Fibroblast of lung (primary cell): ENCODE measurements around the gene CFAP61. TPM values are rescaled to one million over a fixed set of nuclear protein-coding genes. Genes with fewer than 3 reads are reported as not detected.

Source experiments
- DNase-seq, 2 donors: peaks; one replicate each; pipeline versions ENCODE4 v3.0.0 to v3.0.0-alpha.2; 2010; ENCODE audit warnings: low read depth in 2 of 2
- H2AFZ ChIP-seq: 2 replicates; pipeline ENCODE4 v1.5.1; 2012; ENCODE audit warnings: low read length, control low read depth, inconsistent platforms
- H3K27ac ChIP-seq: 2 replicates; pipeline ENCODE4 v1.5.1; 2011; ENCODE audit warnings: low read length, control low read depth; ENCODE audit not compliant: insufficient read depth
- H3K27me3 ChIP-seq: 2 replicates; pipeline ENCODE4 v1.5.1; 2011; ENCODE audit warnings: mild to moderate bottlenecking, low read length; ENCODE audit not compliant: control insufficient read depth, insufficient read depth
- H3K36me3 ChIP-seq: 2 replicates; pipeline ENCODE4 v1.5.1; 2011; ENCODE audit warnings: low read length; ENCODE audit not compliant: control insufficient read depth, insufficient read depth
- H3K4me1 ChIP-seq: 2 replicates; pipeline ENCODE4 v1.5.1; 2011; ENCODE audit warnings: low read length; ENCODE audit not compliant: control insufficient read depth, insufficient read depth; ENCODE audit errors: extremely low read depth
- H3K4me2 ChIP-seq: 2 replicates; pipeline ENCODE4 v1.5.1; 2011; ENCODE audit warnings: low read length, control low read depth; ENCODE audit not compliant: insufficient read depth; ENCODE audit errors: extremely low read depth
- H3K4me3 ChIP-seq, 4 experiments: fragments of 200-600 bp in 1 of 4; sonication (generic) in 1 of 4; replicated peaks in 1 of 4; 2 replicates each; pipeline ENCODE4 v1.5.1; 2011 to 2016; ENCODE audit warnings: low read length in 4 of 4, low read depth in 3 of 4, mild to moderate bottlenecking in 3 of 4, control low read depth in 2 of 4, inconsistent platforms in 1 of 4, mixed read lengths in 1 of 4; ENCODE audit not compliant: insufficient read depth in 1 of 4; ENCODE audit errors: control extremely low read depth in 1 of 4
- H3K79me2 ChIP-seq: 2 replicates; pipeline ENCODE4 v1.5.1; 2012; ENCODE audit warnings: mild to moderate bottlenecking, low read length, inconsistent platforms; ENCODE audit not compliant: control insufficient read depth, insufficient read depth
- H3K9ac ChIP-seq: 2 replicates; pipeline ENCODE4 v1.5.1; 2011; ENCODE audit warnings: mild to moderate bottlenecking, low read length, control low read depth; ENCODE audit not compliant: insufficient read depth
- H3K9me3 ChIP-seq: 2 replicates; pipeline ENCODE4 v1.5.1; 2012; ENCODE audit warnings: low read depth, low read length; ENCODE audit not compliant: control insufficient read depth, insufficient read depth
- H4K20me1 ChIP-seq: 2 replicates; pipeline ENCODE4 v1.5.1; 2011; ENCODE audit warnings: low read length; ENCODE audit not compliant: control insufficient read depth, insufficient read depth; ENCODE audit errors: extremely low read depth
- CTCF ChIP-seq, 2 donors: IDR thresholded peaks in 1 of 2; conservative IDR thresholded peaks in 1 of 2; 1 replicate in 1 of 2; 2 replicates in 1 of 2; pipeline ENCODE4 v1.5.1; 2011 to 2012; ENCODE audit warnings: low read length in 2 of 2, control low read depth in 1 of 2, inconsistent platforms in 1 of 2, low read depth in 1 of 2, mild to moderate bottlenecking in 1 of 2
- EZH2 ChIP-seq: IDR thresholded peaks from 2 replicates; pipeline ENCODE4 v1.5.1; 2012; ENCODE audit warnings: low read length, control low read depth, mild to moderate bottlenecking; ENCODE audit errors: missing control alignments
- polyA plus RNA-seq, 2 donors: library from polyadenylated mRNA; depleted of rRNA in 1 of 2; stranded (reverse) in 1 of 2; unstranded in 1 of 2; fragments of >200 nt; gene quantifications; 2 replicates each; pipeline ENCODE4 v1.2.1, GENCODE V29; 2011 to 2012; ENCODE audit warnings: missing spikeins in 1 of 2
- total RNA-seq: library from RNA; depleted of rRNA; stranded (reverse); fragments of >200 nt; gene quantifications from 2 replicates; pipeline ENCODE4 v1.2.1, GENCODE V29; 2014

The CFAP61 gene
- total and polyA plus RNA-seq, 2 donors (not counting 1 experiment from before 2014, with no cell fraction given), result not detected

GRCh38 chr20:20201639-20202038 lies 149.3 kb downstream of the CFAP61 start:
- TF ChIP-seq CTCF (conservative IDR thresholded peaks at IDR 0.05 in 1 of 2, IDR thresholded peaks at IDR 0.05 in 1 of 2; ENCODE audit: low read depth in 1 of 2, low read length in 2 of 2) (no peak), EZH2 (no peak)
- Histone ChIP-seq H2AFZ (no peak overlapping the region), H3K27ac (no peak overlapping the region), H3K36me3 (no peaks in the 10 kb centered on the region), H3K4me1 (no peaks in the 10 kb centered on the region), H3K4me2 (no peak overlapping the region), H3K4me3 (no peak overlapping the region), H3K9ac (no peak overlapping the region), H3K27me3 (no peaks in the 10 kb centered on the region), H3K79me2 (no peaks in the 10 kb centered on the region), H4K20me1 (no peaks in the 10 kb centered on the region), H3K9me3 (no peaks in the 10 kb centered on the region)
- no peak for DNase-seq

GRCh38 chr20:20202768-20203167 lies 150.4 kb downstream of the CFAP61 start:
- Histone ChIP-seq H3K27ac (no peak overlapping the region), H3K9ac (no peak overlapping the region), H3K9me3 (no peaks in the 10 kb centered on the region), H3K4me2 (no peak overlapping the region), H3K27me3 (peaks cover 2% of the 10 kb centered on the region), H2AFZ (no peak overlapping the region), H3K36me3 (no peaks in the 10 kb centered on the region), H3K79me2 (no peaks in the 10 kb centered on the region), H3K4me1 (no peaks in the 10 kb centered on the region), H4K20me1 (no peaks in the 10 kb centered on the region), H3K4me3 (no peak overlapping the region)
- TF ChIP-seq CTCF (conservative IDR thresholded peaks at IDR 0.05 in 1 of 2, IDR thresholded peaks at IDR 0.05 in 1 of 2; ENCODE audit: low read depth in 1 of 2, low read length in 2 of 2) (no peak), EZH2 (no peak)
- DNase-seq, result no peak

- Histone ChIP-seq H3K9me3 (no peaks in the 10 kb centered on the region), H3K4me1 (no peaks in the 10 kb centered on the region), H3K9ac (no peak overlapping the region), H2AFZ (no peak overlapping the region), H3K27me3 (peaks cover 2% of the 10 kb centered on the region), H3K4me3 (no peak overlapping the region), H3K36me3 (no peaks in the 10 kb centered on the region), H3K27ac (no peak overlapping the region), H4K20me1 (no peaks in the 10 kb centered on the region), H3K4me2 (no peak overlapping the region), H3K79me2 (no peaks in the 10 kb centered on the region)
- TF ChIP-seq EZH2, result no peak
- TF ChIP-seq CTCF (conservative IDR thresholded peaks at IDR 0.05 in 1 of 2, IDR thresholded peaks at IDR 0.05 in 1 of 2; ENCODE audit: low read depth in 1 of 2, low read length in 2 of 2), result no peak
- DNase-seq, result no peak
These were observed 151.5 kb downstream of the CFAP61 start for GRCh38 chr20:20203784-20204183.
